Naive B cell (primary cell): Measurements from ENCODE around the gene ITPR3. TPM values are rescaled to one million over a fixed set of nuclear protein-coding genes. Genes with fewer than 3 reads are reported as not detected.
A peak's percentile ranks its signal among the peaks of the same experiment; 100 is the strongest.
"Not testable (repeated sequence)": the region's sequence is repeated elsewhere in the genome, so short reads cannot be mapped to it uniquely, and the experiment has no call there.

ENCODE experiments used
- ATAC-seq, 2 donors: fragments of 150-1000 bp; cut with Tn5 transposase; 2 replicates each; pipeline ENCODE4 v1.10.0; 2021; ENCODE audit warnings: low read depth in 2 of 2, mild to moderate bottlenecking in 2 of 2, moderate library complexity in 2 of 2
- DNase-seq: peaks from one replicate; pipeline ENCODE4 v3.0.0; 2022
- H3K27ac Mint-ChIP-seq, 6 donors: one replicate each; pipeline ENCODE4 v1.8.0; 2020 to 2022; ENCODE audit warnings: mild to moderate bottlenecking in 6 of 6, mixed read lengths in 6 of 6, moderate library complexity in 5 of 6, inconsistent platforms in 2 of 6
- H3K27me3 Mint-ChIP-seq, 3 donors: one replicate each; pipeline ENCODE4 v1.8.0; 2021 to 2022; ENCODE audit warnings: mixed read lengths in 3 of 3, mild to moderate bottlenecking in 1 of 3
- H3K36me3 Mint-ChIP-seq, 2 donors: one replicate each; pipeline ENCODE4 v1.8.0; 2020 to 2022; ENCODE audit warnings: mixed read lengths in 2 of 2, inconsistent platforms in 1 of 2, mild to moderate bottlenecking in 1 of 2
- H3K4me1 Mint-ChIP-seq, 3 donors: one replicate each; pipeline ENCODE4 v1.8.0; 2020 to 2022; ENCODE audit warnings: mixed read lengths in 3 of 3, inconsistent platforms in 1 of 3, mild to moderate bottlenecking in 1 of 3, moderate library complexity in 1 of 3
- H3K4me3 Mint-ChIP-seq, 8 donors: one replicate each; pipeline ENCODE4 v1.8.0; 2020 to 2022; ENCODE audit warnings: mild to moderate bottlenecking in 8 of 8, mixed read lengths in 8 of 8, moderate library complexity in 8 of 8, inconsistent platforms in 2 of 8
- H3K9me3 Mint-ChIP-seq, 7 donors: one replicate each; pipeline ENCODE4 v1.8.0; 2020 to 2022; ENCODE audit warnings: mixed read lengths in 7 of 7, mild to moderate bottlenecking in 5 of 7, inconsistent platforms in 2 of 7, moderate library complexity in 1 of 7
- polyA plus RNA-seq, 6 donors: library from polyadenylated mRNA; unstranded; fragments of 300-500 nt; fragmentation: Illumina TruSeq; gene quantifications; one replicate each; pipeline ENCODE4 v1.2.3, GENCODE V29; 2021; ENCODE audit warnings: low read depth in 6 of 6

ITPR3 gene
- polyA plus RNA-seq, 6 donors from 2014 or later = 0.22 to 6.4 (median 1.7) TPM

GRCh38 chr6:33595001-33595846 lies 25.9 kb upstream of the ITPR3 start:
- H3K9me3 Mint-ChIP-seq = peaks cover 0 to 9% (median 0%) of the 10 kb centered on the region in 7 donors
- H3K4me1 Mint-ChIP-seq = peaks cover 60 to 73% (median 62%) of the 10 kb centered on the region in 3 donors
- peak overlapping the region; percentile 88 to 97 (median 94) for H3K27ac Mint-ChIP-seq
- ATAC-seq = no peak
- H3K4me3 Mint-ChIP-seq = peak overlapping the region in 2 of 8 donors; percentile 39 to 54
- DNase-seq = no peak
- H3K27me3 Mint-ChIP-seq = no peaks in the 10 kb centered on the region
- H3K36me3 Mint-ChIP-seq = no peaks in the 10 kb centered on the region

GRCh38 chr6:33596894-33597293 lies 24.2 kb upstream of the ITPR3 start:
- not testable (repeated sequence) for H3K9me3 Mint-ChIP-seq, H3K36me3 Mint-ChIP-seq, H3K27me3 Mint-ChIP-seq, DNase-seq
- Mint-ChIP-seq H3K4me1 (peaks cover 43 to 57% (median 45%) of the 10 kb centered on the region in 3 donors), H3K4me3 (peak overlapping the region in 5 of 8 donors; percentile 36 to 77 (median 73)), H3K27ac (peak overlapping the region; percentile 79 to 99 (median 94))
- peak; percentile 4 to 6 for ATAC-seq

- Mint-ChIP-seq H3K36me3 (no peaks in the 10 kb centered on the region), H3K4me3 (peak overlapping the region in 1 of 8 donors; percentile 55), H3K27me3 (no peaks in the 10 kb centered on the region), H3K9me3 (peaks cover 0 to 4% (median 0%) of the 10 kb centered on the region in 7 donors), H3K27ac (peak overlapping the region in 5 of 6 donors; percentile 5 to 97 (median 91)), H3K4me1 (peaks cover 37 to 51% (median 39%) of the 10 kb centered on the region in 3 donors)
- no peak for DNase-seq
- ATAC-seq = no peak
Measured at GRCh38 chr6:33597551-33598322, 23.4 kb upstream of the ITPR3 start.

GRCh38 chr6:33599413-33599938 lies 21.6 kb upstream of the ITPR3 start:
- Mint-ChIP-seq H3K9me3 (peaks cover 0 to 4% (median 0%) of the 10 kb centered on the region in 7 donors), H3K4me1 (peaks cover 26 to 40% (median 32%) of the 10 kb centered on the region in 3 donors), H3K27me3 (no peaks in the 10 kb centered on the region), H3K4me3 (no peak overlapping the region), H3K36me3 (no peaks in the 10 kb centered on the region), H3K27ac (peak overlapping the region in 4 of 6 donors; percentile 47 to 93 (median 62))
- ATAC-seq (no peak), DNase-seq (no peak)

GRCh38 chr6:33600761-33601160 lies 20.4 kb upstream of the ITPR3 start:
- Mint-ChIP-seq H3K4me1 (peaks cover 24 to 34% (median 30%) of the 10 kb centered on the region in 3 donors), H3K27ac (peak overlapping the region in 1 of 6 donors; percentile 70), H3K9me3 (peaks cover 0 to 7% (median 4%) of the 10 kb centered on the region in 7 donors), H3K27me3 (no peaks in the 10 kb centered on the region), H3K4me3 (no peak overlapping the region), H3K36me3 (peaks cover 6 to 9% of the 10 kb centered on the region in 2 donors)
- ATAC-seq = no peak
- no peak for DNase-seq

GRCh38 chr6:33602180-33602579 lies 18.9 kb upstream of the ITPR3 start:
- no peaks in the 10 kb centered on the region for H3K27me3 Mint-ChIP-seq
- peak overlapping the region in 1 of 6 donors; percentile 0 for H3K27ac Mint-ChIP-seq
- H3K36me3 Mint-ChIP-seq = peaks cover 6 to 9% of the 10 kb centered on the region in 2 donors
- H3K4me3 Mint-ChIP-seq = no peak overlapping the region
- DNase-seq (no peak), ATAC-seq (no peak)
- H3K4me1 Mint-ChIP-seq = peaks cover 21 to 22% (median 21%) of the 10 kb centered on the region in 3 donors
- H3K9me3 Mint-ChIP-seq = peaks cover 0 to 7% (median 4%) of the 10 kb centered on the region in 7 donors

- ATAC-seq (peak in 1 of 2 donors; percentile 40), DNase-seq (no peak)
- Mint-ChIP-seq H3K27ac (peak overlapping the region in 2 of 6 donors; percentile 19 to 84), H3K4me1 (peaks cover 18 to 27% (median 21%) of the 10 kb centered on the region in 3 donors), H3K9me3 (peaks cover 0 to 7% (median 3%) of the 10 kb centered on the region in 7 donors), H3K4me3 (no peak overlapping the region), H3K36me3 (peaks cover 6 to 9% of the 10 kb centered on the region in 2 donors), H3K27me3 (no peaks in the 10 kb centered on the region)
Measured at GRCh38 chr6:33604941-33605854, 15.9 kb upstream of the ITPR3 start.

- DNase-seq (no peak), ATAC-seq (no peak)
- Mint-ChIP-seq H3K9me3 (peaks cover 0 to 7% (median 3%) of the 10 kb centered on the region in 7 donors), H3K27ac (peak overlapping the region in 2 of 6 donors; percentile 26 to 53), H3K36me3 (peaks cover 6 to 9% of the 10 kb centered on the region in 2 donors), H3K4me3 (no peak overlapping the region), H3K4me1 (peaks cover 20 to 29% (median 23%) of the 10 kb centered on the region in 3 donors), H3K27me3 (no peaks in the 10 kb centered on the region)
Measured at GRCh38 chr6:33606642-33607041, 14.5 kb upstream of the ITPR3 start.

- no peak overlapping the region for H3K4me3 Mint-ChIP-seq
- peaks cover 19 to 29% (median 23%) of the 10 kb centered on the region in 3 donors for H3K4me1 Mint-ChIP-seq
- peaks cover 0 to 7% (median 3%) of the 10 kb centered on the region in 7 donors for H3K9me3 Mint-ChIP-seq
- H3K27me3 Mint-ChIP-seq = no peaks in the 10 kb centered on the region
- H3K36me3 Mint-ChIP-seq = peaks cover 6 to 9% of the 10 kb centered on the region in 2 donors
- H3K27ac Mint-ChIP-seq = peak overlapping the region in 2 of 6 donors; percentile 50 to 52
- DNase-seq = no peak
- no peak for ATAC-seq
Measured at GRCh38 chr6:33607126-33607783, 13.9 kb upstream of the ITPR3 start.

GRCh38 chr6:33607784-33608161 lies 13.3 kb upstream of the ITPR3 start:
- ATAC-seq (peak; percentile 77 to 82), DNase-seq (peak; percentile 52)
- Mint-ChIP-seq H3K9me3 (peaks cover 0 to 7% (median 3%) of the 10 kb centered on the region in 7 donors), H3K27me3 (no peaks in the 10 kb centered on the region), H3K36me3 (peaks cover 6 to 9% of the 10 kb centered on the region in 2 donors), H3K4me1 (peaks cover 17 to 33% (median 23%) of the 10 kb centered on the region in 3 donors), H3K27ac (peak overlapping the region in 4 of 6 donors; percentile 14 to 52 (median 48)), H3K4me3 (no peak overlapping the region)

GRCh38 chr6:33609019-33609418 lies 12.1 kb upstream of the ITPR3 start:
- Mint-ChIP-seq H3K27me3 (no peaks in the 10 kb centered on the region), H3K36me3 (peaks cover 6 to 9% of the 10 kb centered on the region in 2 donors)
- no peak for ATAC-seq

GRCh38 chr6:33609528-33609927 lies 11.6 kb upstream of the ITPR3 start:
- ATAC-seq (peak; percentile 40 to 47), DNase-seq (no peak)
- Mint-ChIP-seq H3K4me3 (no peak overlapping the region), H3K4me1 (peaks cover 17 to 33% (median 23%) of the 10 kb centered on the region in 3 donors), H3K36me3 (peaks cover 6 to 9% of the 10 kb centered on the region in 2 donors), H3K9me3 (peaks cover 0 to 7% (median 3%) of the 10 kb centered on the region in 7 donors), H3K27ac (peak overlapping the region in 3 of 6 donors; percentile 27 to 86 (median 54)), H3K27me3 (no peaks in the 10 kb centered on the region)

More at GRCh38 chr6:33609019-33609418, 12.1 kb upstream of the ITPR3 start:
- Mint-ChIP-seq H3K4me1 (peaks cover 17 to 33% (median 23%) of the 10 kb centered on the region in 3 donors), H3K9me3 (peaks cover 0 to 7% (median 3%) of the 10 kb centered on the region in 7 donors), H3K4me3 (peak overlapping the region in 2 of 8 donors; percentile 10 to 16), H3K27ac (peak overlapping the region in 1 of 6 donors; percentile 26)
- no peak for DNase-seq
